GM19035 (cell line): Measurements from ENCODE around the gene SSBP2.

Experiments used
- ATAC-seq: cut with Tn5 transposase; IDR thresholded peaks from one replicate; pipeline ENCODE4 v1.9.1; 2021; ENCODE audit not compliant: unreplicated experiment

Gene SSBP2

DNA sequence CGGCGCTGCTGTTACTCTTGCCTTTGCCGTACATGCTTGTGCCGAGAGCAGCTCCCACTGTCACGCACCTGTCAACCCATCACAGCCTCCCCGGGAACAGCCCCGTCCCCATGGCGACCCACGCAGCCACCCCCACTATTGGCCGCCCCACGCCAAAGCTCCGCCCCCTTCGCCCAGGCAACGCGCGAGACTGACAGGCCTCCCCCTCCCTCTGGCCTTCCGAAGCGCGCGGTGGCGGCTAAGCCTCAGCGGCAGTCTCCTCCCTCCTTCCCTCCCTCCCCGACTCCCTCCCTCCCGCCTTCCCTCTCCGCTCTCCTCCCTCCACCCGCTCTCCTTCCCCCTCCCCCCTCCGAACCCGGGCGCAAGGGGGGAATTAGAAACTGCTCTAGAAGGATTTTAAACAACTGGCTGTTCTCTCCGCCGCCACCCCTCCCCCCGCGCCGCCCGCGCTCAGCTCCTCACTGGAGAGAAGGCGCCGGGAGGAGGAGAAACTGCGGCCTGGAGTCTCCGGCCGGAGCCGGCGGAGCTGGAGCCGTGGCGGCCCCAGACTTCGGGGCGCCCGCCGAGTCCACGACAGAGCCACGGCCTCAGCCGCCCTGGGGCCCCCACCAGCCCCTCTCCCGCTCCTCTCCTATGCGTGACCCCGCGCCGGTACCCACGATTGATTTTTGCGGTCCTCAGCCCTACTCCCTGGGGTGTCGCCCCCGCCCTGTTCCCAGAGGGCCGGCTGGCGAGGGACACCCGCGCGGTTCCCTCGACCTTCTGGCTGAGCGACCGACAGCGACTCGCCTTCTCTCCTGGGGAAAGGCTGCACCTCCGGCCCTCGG is at the start of gene SSBP2:
TSS of gene SSBP2 (minus strand) at position 89 of the 827 bp plus-strand sequence. CDS start at position 34, 55 bp downstream.
- ATAC-seq = peak; percentile 69

GRCh38 chr5:81795666-81796065 is 44.8 kb upstream of the SSBP2 start:
- no peak for ATAC-seq

- no peak for ATAC-seq
Observed at GRCh38 chr5:81794226-81794625, 43.3 kb upstream of the SSBP2 start.

GRCh38 chr5:81790336-81790735 is 39.4 kb upstream of the SSBP2 start:
- no peak for ATAC-seq

GRCh38 chr5:81789033-81789432 is 38.1 kb upstream of the SSBP2 start:
- ATAC-seq = no peak

- ATAC-seq = no peak
Observed at GRCh38 chr5:81788329-81788728, 37.4 kb upstream of the SSBP2 start.

DNA sequence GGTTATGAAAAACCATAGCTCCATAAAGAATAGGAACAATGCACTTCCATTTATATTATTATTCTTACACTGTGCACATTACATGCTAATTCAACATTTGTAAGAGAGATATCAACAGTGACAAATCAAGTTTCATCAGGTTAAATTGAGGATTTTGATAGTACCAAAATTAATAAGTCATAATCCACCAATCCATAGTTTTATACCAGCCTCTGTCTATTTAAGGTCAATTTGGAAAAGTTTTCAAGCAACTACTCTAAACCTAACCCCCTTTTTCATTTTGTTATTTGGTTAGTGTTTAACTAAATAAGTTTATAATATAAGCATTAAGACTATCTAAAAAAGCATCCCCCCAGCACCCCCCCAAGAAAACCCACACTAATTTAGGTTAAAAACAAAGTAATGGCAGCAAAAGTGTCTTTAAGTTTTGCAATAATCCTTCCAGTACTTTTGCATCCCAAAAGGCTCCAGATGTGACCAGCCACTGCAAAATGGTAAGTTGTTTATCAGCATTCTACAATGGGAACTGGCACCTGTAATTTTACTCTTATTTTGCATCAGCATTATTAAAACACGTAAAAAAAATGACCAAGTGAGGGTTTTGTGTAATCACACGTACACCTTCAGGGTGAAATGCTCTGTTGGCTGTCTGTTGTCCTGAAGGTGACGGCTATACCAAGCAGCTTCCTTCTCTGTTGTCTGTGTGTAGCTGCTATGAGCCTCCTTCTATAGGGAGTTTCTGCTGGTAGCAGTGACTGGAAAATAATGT is 36.8 kb upstream of the SSBP2 start:
- no peak for ATAC-seq

GRCh38 chr5:81786991-81787390 is 36.1 kb upstream of the SSBP2 start:
- ATAC-seq = no peak

DNA sequence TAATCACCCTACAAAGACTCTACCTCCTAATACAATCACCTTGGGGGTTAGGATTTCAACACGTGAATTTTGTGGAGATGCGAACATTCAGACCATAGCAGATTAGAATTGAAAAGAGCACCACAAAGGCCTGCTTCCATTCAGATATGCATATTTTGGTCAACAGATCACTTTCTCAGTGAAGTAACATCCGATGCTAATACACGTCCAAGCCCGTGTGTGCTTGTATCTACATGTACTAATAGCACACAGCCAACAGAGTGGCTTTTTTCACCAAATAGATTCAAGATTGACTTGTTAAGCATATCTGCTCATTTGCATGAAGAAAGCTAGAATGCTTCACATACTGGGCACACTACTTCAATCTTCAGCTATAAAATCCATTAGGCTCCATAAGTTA is 35.6 kb upstream of the SSBP2 start:
- no peak for ATAC-seq

DNA sequence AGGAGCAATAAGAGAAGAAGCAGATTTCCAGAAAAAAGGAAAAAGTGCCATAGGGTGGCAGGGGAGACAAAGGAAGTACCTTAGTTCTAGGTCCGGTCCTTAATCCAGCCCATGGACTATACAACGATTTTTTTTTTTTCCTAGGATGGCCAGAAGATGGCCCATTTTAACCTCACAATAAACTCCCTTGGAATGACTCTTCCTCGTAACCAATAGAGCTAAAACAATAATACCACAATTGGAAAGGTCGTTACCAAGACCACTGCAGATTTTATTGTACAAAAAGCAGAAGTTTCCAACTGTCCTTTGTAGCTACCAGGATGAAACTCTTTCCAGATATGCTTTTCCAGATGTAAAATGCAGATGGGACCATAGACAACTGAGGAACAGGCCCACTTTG is 34.4 kb upstream of the SSBP2 start:
- no peak for ATAC-seq

GRCh38 chr5:81783401-81783800 is 32.5 kb upstream of the SSBP2 start:
- ATAC-seq = no peak

GRCh38 chr5:81782811-81783210 is 31.9 kb upstream of the SSBP2 start:
- ATAC-seq = no peak

GRCh38 chr5:81779916-81780266 is 29.0 kb upstream of the SSBP2 start:
- no peak for ATAC-seq

GRCh38 chr5:81779125-81779915 is 28.4 kb upstream of the SSBP2 start:
- peak; percentile 94 for ATAC-seq

DNA sequence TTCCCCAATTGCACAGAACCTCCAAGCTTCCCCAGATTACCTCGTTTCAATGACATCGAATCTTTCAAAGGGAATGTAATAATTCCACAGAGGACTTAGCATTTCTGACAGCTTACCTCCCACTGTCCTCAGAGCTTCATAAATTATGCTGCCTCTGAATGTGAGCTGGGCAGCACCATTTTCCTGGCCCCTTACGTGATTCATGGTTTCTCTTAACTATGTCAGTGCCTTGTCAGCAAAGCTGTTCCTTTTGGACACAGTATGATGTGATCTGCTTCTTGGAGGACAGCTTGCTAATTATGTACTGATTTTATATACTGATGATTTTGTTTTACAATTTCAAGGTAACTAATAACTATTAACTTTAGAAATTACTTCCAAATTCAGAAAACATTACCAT is 27.7 kb upstream of the SSBP2 start:
- no peak for ATAC-seq

DNA sequence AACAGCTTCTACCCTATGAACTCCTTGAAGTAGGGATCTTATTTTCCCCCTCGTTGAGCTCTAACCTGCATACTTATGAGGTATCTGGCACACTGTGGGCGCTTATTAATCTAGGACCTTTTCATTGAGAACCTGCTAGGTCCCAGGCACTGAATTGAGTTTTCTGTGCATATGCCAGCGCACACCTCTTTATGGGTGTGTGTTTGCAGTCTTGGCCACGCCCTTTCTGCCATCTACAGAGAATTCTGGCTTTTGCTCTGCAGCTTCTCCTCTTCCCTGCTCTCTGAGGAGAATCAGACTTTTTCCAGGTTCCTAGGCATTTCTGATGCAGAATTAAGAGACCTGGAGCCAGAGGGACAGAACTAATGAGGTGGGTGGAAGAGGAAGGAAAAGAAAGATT is 25.4 kb upstream of the SSBP2 start:
- no peak for ATAC-seq

- ATAC-seq = no peak
Observed at GRCh38 chr5:81774374-81774773, 23.5 kb upstream of the SSBP2 start.

GRCh38 chr5:81773574-81773973 is 22.7 kb upstream of the SSBP2 start:
- ATAC-seq = no peak

DNA sequence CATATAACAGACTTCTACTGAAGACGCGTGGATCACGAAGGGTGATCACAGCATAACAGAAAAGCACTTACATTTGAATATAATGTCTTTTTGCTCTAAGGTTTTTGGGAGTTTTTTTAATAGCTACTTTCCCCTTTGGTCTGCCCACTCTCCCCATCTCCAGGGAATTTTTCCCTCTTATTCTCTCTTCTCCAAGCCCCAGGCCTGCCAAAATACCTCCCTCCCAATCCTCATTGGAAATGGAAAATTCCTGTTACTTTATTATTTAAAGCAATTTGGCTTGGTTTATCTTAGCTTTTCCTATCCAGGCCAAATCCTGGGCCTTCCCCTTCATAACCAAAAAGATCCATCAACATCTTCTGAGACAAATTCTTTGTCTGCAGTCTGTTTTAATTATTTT is 22.3 kb upstream of the SSBP2 start:
- no peak for ATAC-seq

- no peak for ATAC-seq
Observed at GRCh38 chr5:81772488-81772887, 21.6 kb upstream of the SSBP2 start.

DNA sequence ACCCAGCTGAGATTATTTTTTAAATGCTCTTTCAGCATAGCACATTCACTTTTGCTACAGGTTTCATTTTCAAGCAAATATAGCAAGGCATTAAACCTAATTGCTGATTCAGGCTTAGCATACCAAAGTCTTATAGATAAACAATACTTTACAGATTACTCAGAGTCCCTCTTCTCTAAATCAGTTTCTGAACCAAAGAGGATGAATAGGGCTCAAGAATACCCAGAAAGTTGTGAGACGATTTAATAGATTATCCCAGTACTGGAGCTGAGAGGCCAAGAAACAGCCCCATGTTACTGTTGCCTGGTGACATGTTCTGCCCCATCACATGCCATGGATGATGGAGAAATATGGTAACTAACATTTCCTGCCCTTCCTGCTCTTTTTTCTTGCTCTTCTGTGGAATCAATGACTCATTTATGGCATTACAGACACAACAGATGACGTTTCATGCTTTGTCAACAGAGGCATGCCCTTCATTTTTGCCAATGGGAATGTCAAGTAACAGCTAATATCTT is 18.1 kb upstream of the SSBP2 start:
- ATAC-seq = no peak
